SK-N-SH (cell line): ENCODE measurements around the gene SH3PXD2A. TPM values are rescaled to one million over a fixed set of nuclear protein-coding genes. Genes with fewer than 3 reads are reported as not detected.

Source experiments
- CTCF ChIA-PET: fragments of 300-600, 350-600 bp; formaldehyde crosslinking; extraction: SDS; loops from one replicate; lab custom pipeline; 2021; lab: Yijun Ruan, JAX
- POLR2A ChIA-PET: fragments of 350-600 bp; sonication (Branson Sonifier 250); formaldehyde crosslinking; extraction: SDS; loops from one replicate; lab custom pipeline; 2020; ENCODE audit warnings: antibody characterized with exemption, inconsistent platforms; lab: Yijun Ruan, JAX
- DNase-seq: peaks from one replicate; pipeline ENCODE4 v3.0.0; 2012
- H2AFZ ChIP-seq: fragments of 200-600 bp; sonication (generic); 2 replicates; pipeline ENCODE4 v1.8.1; 2016; ENCODE audit warnings: antibody characterized with exemption, mild to moderate bottlenecking, low read depth
- H3F3A ChIP-seq: fragments of 200-600 bp; sonication (generic); replicated peaks from 2 replicates; pipeline ENCODE3; 2016; ENCODE audit warnings: antibody characterized with exemption, mild to moderate bottlenecking; ENCODE audit not compliant: insufficient read depth
- H3K27ac ChIP-seq, 2 experiments: fragments of 200-500 bp in 1 of 2; fragments of 200-600 bp in 1 of 2; sonication (Bioruptor generic) in 1 of 2; sonication (generic), shearing (Covaris generic) in 1 of 2; 2 replicates each; pipeline versions ENCODE4 v1.5.1 to v1.6.1; 2014 to 2016; ENCODE audit warnings: low read depth in 2 of 2, inconsistent platforms in 1 of 2, low read length in 1 of 2, mild to moderate bottlenecking in 1 of 2, mixed read lengths in 1 of 2
- H3K27me3 ChIP-seq: fragments of 200-600 bp; sonication (generic), shearing (Covaris generic); 2 replicates; pipeline ENCODE4 v1.6.1; 2016; ENCODE audit warnings: mixed run types; ENCODE audit not compliant: insufficient read depth
- H3K36me3 ChIP-seq, 2 experiments: fragments of 200-500 bp in 1 of 2; fragments of 200-600 bp in 1 of 2; sonication (Bioruptor generic) in 1 of 2; sonication (generic) in 1 of 2; replicated peaks in 1 of 2; 2 replicates each; pipeline versions ENCODE3 to v1.5.1; 2014 to 2016; ENCODE audit warnings: low read length in 1 of 2, mild to moderate bottlenecking in 1 of 2; ENCODE audit not compliant: insufficient read depth in 2 of 2, control insufficient read depth in 1 of 2
- H3K4me1 ChIP-seq, 2 experiments: fragments of 200-500 bp in 1 of 2; fragments of 200-600 bp in 1 of 2; sonication (Bioruptor generic) in 1 of 2; sonication (generic), shearing (Covaris generic) in 1 of 2; 2 replicates each; pipeline versions ENCODE4 v1.5.1 to v1.6.1; 2014 to 2016; ENCODE audit warnings: low read depth in 1 of 2, low read length in 1 of 2, mixed run types in 1 of 2; ENCODE audit not compliant: insufficient read depth in 2 of 2, control insufficient read depth in 1 of 2
- H3K4me2 ChIP-seq: fragments of 200-600 bp; sonication (generic), shearing (Covaris generic); 2 replicates; pipeline ENCODE4 v1.6.1; 2017; ENCODE audit warnings: mixed run types
- H3K4me3 ChIP-seq, 2 experiments: fragments of 200-500 bp in 1 of 2; fragments of 200-600 bp in 1 of 2; sonication (Bioruptor generic) in 1 of 2; sonication (generic), shearing (Covaris generic) in 1 of 2; 2 replicates each; pipeline versions ENCODE4 v1.5.1 to v1.8.1; 2014 to 2016; ENCODE audit warnings: low read depth in 2 of 2, inconsistent platforms in 1 of 2, low read length in 1 of 2, mild to moderate bottlenecking in 1 of 2, mixed read lengths in 1 of 2, moderate library complexity in 1 of 2
- H3K79me2 ChIP-seq: fragments of 200-600 bp; sonication (generic); 2 replicates; pipeline ENCODE4 v1.8.1; 2017; ENCODE audit warnings: mild to moderate bottlenecking; ENCODE audit not compliant: insufficient read depth
- H3K9ac ChIP-seq: fragments of 200-600 bp; sonication (generic); 2 replicates; pipeline ENCODE4 v1.6.1; 2017; ENCODE audit warnings: mixed run types
- H3K9me2 ChIP-seq: fragments of 200-600 bp; sonication (generic); 2 replicates; pipeline ENCODE4 v1.6.1; 2017; ENCODE audit warnings: mixed run types
- H3K9me3 ChIP-seq: fragments of 200-600 bp; sonication (generic); 2 replicates; pipeline ENCODE4 v1.6.1; 2017; ENCODE audit warnings: mixed run types, mild to moderate bottlenecking, moderate library complexity
- H4K20me1 ChIP-seq: fragments of 200-600 bp; sonication (generic); 2 replicates; pipeline ENCODE4 v1.6.1; 2017; ENCODE audit warnings: mild to moderate bottlenecking, mixed run types; ENCODE audit not compliant: insufficient read depth
- CHD2 ChIP-seq: fragments of 150-350 bp; IDR thresholded peaks from 2 replicates; pipeline ENCODE4 v1.6.1; 2018; ENCODE audit warnings: low read length; ENCODE audit not compliant: partially characterized antibody
- EP300 ChIP-seq, 2 experiments: IDR thresholded peaks; 2 replicates each; pipeline versions ENCODE4 v1.4.0 to v1.6.1; 2012; ENCODE audit warnings: borderline replicate concordance in 1 of 2, low read depth in 1 of 2, low read length in 1 of 2
- EZH2phosphoT487 ChIP-seq: fragments of 200-600 bp; sonication (generic); IDR thresholded peaks from 2 replicates; pipeline ENCODE4 v1.6.1; 2017; ENCODE audit warnings: low read depth, mixed run types, mild to moderate bottlenecking, antibody characterized with exemption, moderate library complexity, borderline replicate concordance
- FOSL2 ChIP-seq: IDR thresholded peaks from 2 replicates; pipeline ENCODE4 v1.4.0; 2012; ENCODE audit warnings: low read depth, mild to moderate bottlenecking, moderate library complexity, borderline replicate concordance
- FOXJ3 ChIP-seq: sonication (generic); formaldehyde crosslinking; IDR thresholded peaks from 2 replicates; pipeline ENCODE4 v1.5.1; 2020; ENCODE audit warnings: mild to moderate bottlenecking, missing genetic modification reagents
- GABPA ChIP-seq: IDR thresholded peaks from 2 replicates; pipeline ENCODE4 v1.4.0; 2012; ENCODE audit warnings: low read depth, mild to moderate bottlenecking
- GATA2 ChIP-seq: sonication (generic); formaldehyde crosslinking; IDR thresholded peaks from 2 replicates; pipeline ENCODE4 v1.5.0; 2020; ENCODE audit warnings: mild to moderate bottlenecking, missing genetic modification reagents
- NRF1 ChIP-seq: IDR thresholded peaks from 2 replicates; pipeline ENCODE4 v1.6.1; 2012; ENCODE audit warnings: low read depth, mild to moderate bottlenecking, low read length
- RFX5 ChIP-seq: IDR thresholded peaks from 2 replicates; pipeline ENCODE4 v1.6.1; 2012; ENCODE audit warnings: mild to moderate bottlenecking, improper control_type of control experiment, low read length
- SIN3A ChIP-seq: IDR thresholded peaks from 2 replicates; pipeline ENCODE4 v1.6.1; 2012; ENCODE audit warnings: low read depth, mild to moderate bottlenecking, low read length, moderate library complexity, borderline replicate concordance
- TAF1 ChIP-seq: IDR thresholded peaks from 2 replicates; pipeline ENCODE4 v1.6.1; 2012; ENCODE audit warnings: low read depth, mild to moderate bottlenecking, low read length, moderate library complexity, borderline replicate concordance
- TCF12 ChIP-seq: IDR thresholded peaks from 2 replicates; pipeline ENCODE4 v1.4.0; 2012
- WGBS: methylation state at CpG from one replicate; pipeline ENCODE4 v1.1.6; 2017; ENCODE audit warnings: low lambda C conversion rate; 5-methylcytosine and 5-hydroxymethylcytosine counted together
- polyA plus RNA-seq, 3 experiments: library from polyadenylated mRNA; depleted of rRNA; stranded (reverse); fragments of >200 nt; gene quantifications; 2 replicates each; pipeline ENCODE4 v1.2.3, GENCODE V29; 2012
- TF ChIP-seq, protein P1 (sequence below): IDR thresholded peaks from 2 replicates; pipeline ENCODE4 v1.4.0; 2012; ENCODE audit warnings: low read depth
- TF ChIP-seq, protein P2 (sequence below): IDR thresholded peaks from 2 replicates; pipeline ENCODE4 v1.6.1; 2012; ENCODE audit warnings: mild to moderate bottlenecking, low read depth, low read length, moderate library complexity
- TF ChIP-seq, protein P3 (sequence below): fragments of 200-600 bp; sonication (generic); IDR thresholded peaks from 2 replicates; pipeline ENCODE4 v1.6.1; 2017; ENCODE audit warnings: antibody characterized with exemption, mild to moderate bottlenecking, moderate library complexity
- TF ChIP-seq, protein P4 (sequence below): fragments of 150-350 bp; IDR thresholded peaks from 2 replicates; pipeline ENCODE4 v1.6.1; 2017; ENCODE audit warnings: antibody characterized with exemption, low read length, low read depth, borderline replicate concordance

The SH3PXD2A gene
- polyA plus RNA-seq, 1 of the 3 experiments (the other 2 are of a cell fraction): 2.5 TPM

DNA sequence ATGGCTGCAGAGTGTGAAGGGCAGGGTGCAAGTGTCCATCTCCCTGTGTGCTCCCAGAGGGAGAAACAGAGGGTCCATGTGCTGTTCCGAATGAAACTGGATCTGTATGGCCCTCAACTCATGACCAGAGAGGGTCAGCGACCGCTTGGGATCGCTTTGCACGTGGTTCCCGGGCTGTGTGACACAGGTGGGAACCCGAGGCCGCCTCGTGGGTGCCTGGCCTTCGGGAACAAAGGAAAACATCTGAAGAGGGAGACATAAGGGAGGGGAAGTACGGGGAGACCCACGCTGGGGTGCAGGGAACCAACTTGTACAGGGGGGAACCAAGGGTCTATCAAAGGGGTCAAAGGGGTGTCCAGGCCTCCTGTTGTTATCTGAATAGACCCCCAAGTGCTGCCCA is 57.5 kb downstream of the SH3PXD2A start:
- Histone ChIP-seq H3K9me3 (no peaks in the 10 kb centered on the region), H3K9ac (no peak overlapping the region), H3K4me1 (peaks cover 11 to 38% of the 10 kb centered on the region in 2 experiments; a peak in 3 of 4 replicates), H3F3A (no peaks in the 10 kb centered on the region), H3K36me3 (no peaks in the 10 kb centered on the region), H3K27me3 (no peaks in the 10 kb centered on the region)
- TF ChIP-seq, protein P1, sequence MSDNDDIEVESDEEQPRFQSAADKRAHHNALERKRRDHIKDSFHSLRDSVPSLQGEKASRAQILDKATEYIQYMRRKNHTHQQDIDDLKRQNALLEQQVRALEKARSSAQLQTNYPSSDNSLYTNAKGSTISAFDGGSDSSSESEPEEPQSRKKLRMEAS: no peak
- TF ChIP-seq FOXJ3 (CRISPR knock-in tag) (no peak), TAF1 (no peak), SIN3A (no peak), EZH2phosphoT487 (no peak), RFX5 (no peak), FOSL2 (no peak), CHD2 (no peak), GABPA (no peak), TCF12 (no peak), GATA2 (no peak), EP300 (IDR thresholded peaks at IDR 0.05; ENCODE audit: borderline replicate concordance in 1 of 2, low read depth in 1 of 2, low read length in 1 of 2) (no peak), NRF1 (no peak)
- TF ChIP-seq, protein P2, sequence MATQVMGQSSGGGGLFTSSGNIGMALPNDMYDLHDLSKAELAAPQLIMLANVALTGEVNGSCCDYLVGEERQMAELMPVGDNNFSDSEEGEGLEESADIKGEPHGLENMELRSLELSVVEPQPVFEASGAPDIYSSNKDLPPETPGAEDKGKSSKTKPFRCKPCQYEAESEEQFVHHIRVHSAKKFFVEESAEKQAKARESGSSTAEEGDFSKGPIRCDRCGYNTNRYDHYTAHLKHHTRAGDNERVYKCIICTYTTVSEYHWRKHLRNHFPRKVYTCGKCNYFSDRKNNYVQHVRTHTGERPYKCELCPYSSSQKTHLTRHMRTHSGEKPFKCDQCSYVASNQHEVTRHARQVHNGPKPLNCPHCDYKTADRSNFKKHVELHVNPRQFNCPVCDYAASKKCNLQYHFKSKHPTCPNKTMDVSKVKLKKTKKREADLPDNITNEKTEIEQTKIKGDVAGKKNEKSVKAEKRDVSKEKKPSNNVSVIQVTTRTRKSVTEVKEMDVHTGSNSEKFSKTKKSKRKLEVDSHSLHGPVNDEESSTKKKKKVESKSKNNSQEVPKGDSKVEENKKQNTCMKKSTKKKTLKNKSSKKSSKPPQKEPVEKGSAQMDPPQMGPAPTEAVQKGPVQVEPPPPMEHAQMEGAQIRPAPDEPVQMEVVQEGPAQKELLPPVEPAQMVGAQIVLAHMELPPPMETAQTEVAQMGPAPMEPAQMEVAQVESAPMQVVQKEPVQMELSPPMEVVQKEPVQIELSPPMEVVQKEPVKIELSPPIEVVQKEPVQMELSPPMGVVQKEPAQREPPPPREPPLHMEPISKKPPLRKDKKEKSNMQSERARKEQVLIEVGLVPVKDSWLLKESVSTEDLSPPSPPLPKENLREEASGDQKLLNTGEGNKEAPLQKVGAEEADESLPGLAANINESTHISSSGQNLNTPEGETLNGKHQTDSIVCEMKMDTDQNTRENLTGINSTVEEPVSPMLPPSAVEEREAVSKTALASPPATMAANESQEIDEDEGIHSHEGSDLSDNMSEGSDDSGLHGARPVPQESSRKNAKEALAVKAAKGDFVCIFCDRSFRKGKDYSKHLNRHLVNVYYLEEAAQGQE: no peak
- TF ChIP-seq, protein P3, sequence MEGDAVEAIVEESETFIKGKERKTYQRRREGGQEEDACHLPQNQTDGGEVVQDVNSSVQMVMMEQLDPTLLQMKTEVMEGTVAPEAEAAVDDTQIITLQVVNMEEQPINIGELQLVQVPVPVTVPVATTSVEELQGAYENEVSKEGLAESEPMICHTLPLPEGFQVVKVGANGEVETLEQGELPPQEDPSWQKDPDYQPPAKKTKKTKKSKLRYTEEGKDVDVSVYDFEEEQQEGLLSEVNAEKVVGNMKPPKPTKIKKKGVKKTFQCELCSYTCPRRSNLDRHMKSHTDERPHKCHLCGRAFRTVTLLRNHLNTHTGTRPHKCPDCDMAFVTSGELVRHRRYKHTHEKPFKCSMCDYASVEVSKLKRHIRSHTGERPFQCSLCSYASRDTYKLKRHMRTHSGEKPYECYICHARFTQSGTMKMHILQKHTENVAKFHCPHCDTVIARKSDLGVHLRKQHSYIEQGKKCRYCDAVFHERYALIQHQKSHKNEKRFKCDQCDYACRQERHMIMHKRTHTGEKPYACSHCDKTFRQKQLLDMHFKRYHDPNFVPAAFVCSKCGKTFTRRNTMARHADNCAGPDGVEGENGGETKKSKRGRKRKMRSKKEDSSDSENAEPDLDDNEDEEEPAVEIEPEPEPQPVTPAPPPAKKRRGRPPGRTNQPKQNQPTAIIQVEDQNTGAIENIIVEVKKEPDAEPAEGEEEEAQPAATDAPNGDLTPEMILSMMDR: no peak
- TF ChIP-seq, protein P4, sequence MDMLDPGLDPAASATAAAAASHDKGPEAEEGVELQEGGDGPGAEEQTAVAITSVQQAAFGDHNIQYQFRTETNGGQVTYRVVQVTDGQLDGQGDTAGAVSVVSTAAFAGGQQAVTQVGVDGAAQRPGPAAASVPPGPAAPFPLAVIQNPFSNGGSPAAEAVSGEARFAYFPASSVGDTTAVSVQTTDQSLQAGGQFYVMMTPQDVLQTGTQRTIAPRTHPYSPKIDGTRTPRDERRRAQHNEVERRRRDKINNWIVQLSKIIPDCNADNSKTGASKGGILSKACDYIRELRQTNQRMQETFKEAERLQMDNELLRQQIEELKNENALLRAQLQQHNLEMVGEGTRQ: no peak
- TF ChIP-seq, all 33 proteins: peak for 0
- Histone ChIP-seq H4K20me1 (no peaks in the 10 kb centered on the region), H2AFZ (no peak overlapping the region), H3K4me3 (no peak overlapping the region), H3K27ac (no peak overlapping the region), H3K4me2 (no peak overlapping the region), H3K9me2 (no peaks in the 10 kb centered on the region), H3K79me2 (no peaks in the 10 kb centered on the region)
- DNase-seq: no peak
- 94% methylated on average over 9 of the region's 12 CpGs for WGBS
- POLR2A ChIA-PET: no interaction called here
- CTCF ChIA-PET: interaction anchor here (1.0 to 1.3 kb wide), 3 partner anchors 10 to 51 kb away, joined by 3 to 4 read pairs (median 3); no protein-coding TSS in a partner anchor
